Stimulated activated CD8-positive, alpha-beta memory T cell treated with anti-CD3 and anti-CD28 coated beads, Interleukin-15, amount 100 ng/mL, for 4 hours (primary cell): ENCODE data around the gene CNDP1.
"Not testable (repeated sequence)": the region's sequence is repeated elsewhere in the genome, so short reads cannot be mapped to it uniquely, and the experiment has no call there.

ENCODE experiments used
- DNase-seq, 2 donors: peaks; one replicate each; pipeline ENCODE4 v3.0.0-alpha.2; 2020; ENCODE audit warnings: low read depth in 2 of 2

The CNDP1 gene

GRCh38 chr18:74520096-74520833 lies 14.0 kb upstream of the CNDP1 start:
- no peak for DNase-seq

DNA sequence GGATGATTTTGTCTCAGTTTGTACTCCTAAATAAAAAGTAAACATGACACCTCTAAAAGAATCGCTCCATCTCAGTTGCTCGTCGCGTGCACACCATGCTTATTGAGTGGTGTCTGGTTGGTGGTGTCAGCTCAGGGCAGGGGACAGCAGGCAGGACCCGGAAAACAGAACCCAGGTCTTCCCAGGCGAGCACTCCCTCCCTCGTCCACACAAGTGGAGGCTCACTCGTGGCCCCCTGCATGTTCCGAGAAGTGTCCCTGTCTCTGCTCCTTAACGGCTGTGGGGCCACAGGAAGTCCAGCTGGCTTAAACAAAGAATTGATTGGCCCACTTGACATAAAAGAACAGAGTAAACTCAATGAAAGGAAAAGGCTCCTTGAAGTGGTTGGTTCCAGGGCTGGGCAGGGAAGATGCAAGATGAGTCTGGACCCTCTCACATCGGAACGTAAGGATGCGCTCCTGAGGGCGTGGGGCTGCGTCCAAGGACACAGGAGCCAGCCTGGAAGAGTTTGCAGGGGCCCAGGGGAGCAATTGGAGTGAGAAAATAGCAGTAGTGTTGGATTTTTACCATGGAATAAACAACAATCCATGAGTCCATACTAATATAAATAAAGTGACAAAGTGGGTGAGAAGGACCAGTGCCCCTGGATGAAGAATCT lies 13.1 kb upstream of the CNDP1 start:
- DNase-seq = no peak

DNA sequence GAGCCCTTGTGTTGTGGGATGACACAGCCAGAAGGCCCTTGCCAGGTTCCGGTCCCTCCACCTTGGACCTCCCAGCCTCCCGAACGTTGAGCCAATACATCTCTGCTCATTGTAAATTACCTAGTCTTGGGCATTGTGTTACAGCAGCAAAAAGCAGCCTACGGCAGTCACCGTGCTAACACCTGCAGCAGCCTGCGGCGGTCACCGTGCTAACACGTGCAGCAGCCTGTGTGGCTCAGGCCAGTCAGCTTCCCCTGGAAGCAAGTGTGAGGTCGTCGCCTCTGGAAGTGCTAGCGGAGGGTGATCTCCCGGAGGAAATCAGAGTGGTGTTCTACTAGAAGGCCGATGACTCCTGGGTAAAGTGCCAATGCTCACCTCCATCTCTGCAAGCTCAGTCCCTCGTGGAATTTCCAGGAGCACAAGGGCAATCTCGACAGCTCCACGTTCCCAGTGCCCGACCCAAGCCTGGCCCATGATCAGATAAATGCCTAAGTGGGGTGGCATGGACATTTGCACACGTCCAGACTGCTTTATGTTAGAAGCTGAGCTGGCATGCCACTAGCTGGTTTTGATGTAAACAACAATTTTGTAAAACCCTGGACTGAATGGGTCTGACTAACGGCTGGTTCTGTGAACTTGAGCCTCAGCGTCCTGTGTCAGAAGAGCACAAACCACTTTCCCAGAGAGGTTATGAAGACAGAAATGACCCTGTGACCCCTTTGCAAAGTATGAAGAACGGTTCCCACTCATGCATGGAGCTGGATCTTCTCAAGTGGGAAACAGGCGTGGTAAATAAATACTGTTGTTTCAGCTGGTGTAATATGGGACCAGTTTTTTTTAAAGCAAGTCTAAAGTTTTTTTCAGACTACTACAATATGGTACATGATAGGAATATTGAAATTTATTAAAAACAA lies 11.4 kb upstream of the CNDP1 start:
- no peak for DNase-seq

DNA sequence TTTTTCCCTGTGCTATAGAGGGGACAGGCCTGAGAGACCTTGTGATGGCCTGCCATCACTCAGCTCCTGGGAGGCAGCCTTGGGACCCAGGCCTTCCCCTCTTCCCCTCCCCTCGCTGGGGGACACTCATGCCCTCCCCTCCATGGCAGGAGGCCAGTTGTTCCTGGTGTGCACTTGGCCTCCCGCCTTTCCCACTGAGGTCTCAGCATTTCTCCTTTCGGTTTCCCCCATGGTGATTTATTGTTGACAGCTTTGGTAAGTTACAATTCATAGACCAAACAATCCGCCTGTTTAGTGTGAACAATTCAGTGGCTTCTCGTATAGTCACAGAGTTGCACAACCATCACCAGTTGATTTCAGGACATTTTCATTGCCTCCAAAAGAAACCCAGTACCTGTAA lies 10.2 kb upstream of the CNDP1 start:
- DNase-seq = no peak

- not testable (repeated sequence) for DNase-seq
Measured at GRCh38 chr18:74524915-74525314, 9.4 kb upstream of the CNDP1 start.

DNA sequence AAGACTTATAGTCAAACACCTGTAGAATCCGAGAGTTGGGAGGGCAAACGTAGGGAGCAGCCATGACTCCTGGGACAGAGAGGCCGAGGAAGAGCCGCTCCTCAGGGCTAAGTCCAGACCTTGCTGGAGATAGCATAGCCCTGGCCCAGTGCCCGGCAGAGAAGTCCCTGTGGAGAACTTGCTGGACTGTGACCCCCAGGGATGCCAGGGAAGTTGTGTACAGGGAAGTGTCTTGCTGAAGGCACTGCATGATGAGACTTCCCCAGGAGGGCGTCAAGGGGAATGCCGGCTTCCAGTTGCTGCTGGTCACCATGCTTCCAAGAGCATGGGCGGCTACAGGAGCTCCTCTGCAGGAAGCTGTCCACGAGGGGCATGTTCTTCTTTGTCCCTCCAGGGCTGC lies 8.6 kb upstream of the CNDP1 start:
- DNase-seq = no peak

DNA sequence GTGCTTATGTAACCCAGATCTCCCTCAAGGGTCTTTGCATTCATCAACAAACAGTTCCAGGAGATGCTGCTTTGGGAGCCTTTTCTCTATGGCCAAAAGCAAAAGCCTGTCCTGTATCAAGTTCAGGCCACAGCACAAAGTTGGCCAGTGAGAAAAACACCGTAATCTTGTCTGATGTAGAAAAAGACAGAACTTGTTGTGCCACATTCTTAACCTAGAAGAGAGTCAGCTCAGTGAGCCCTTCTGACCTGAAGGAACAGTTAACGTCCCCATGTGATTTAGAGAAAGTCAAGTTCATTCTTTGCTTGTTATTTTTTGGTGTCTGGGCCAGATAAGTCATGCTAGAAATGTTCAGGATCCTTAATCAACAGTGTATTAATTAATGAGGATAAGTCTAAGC lies 7.8 kb upstream of the CNDP1 start:
- DNase-seq = no peak

- no peak for DNase-seq
Measured at GRCh38 chr18:74528478-74528877, 5.8 kb upstream of the CNDP1 start.

DNA sequence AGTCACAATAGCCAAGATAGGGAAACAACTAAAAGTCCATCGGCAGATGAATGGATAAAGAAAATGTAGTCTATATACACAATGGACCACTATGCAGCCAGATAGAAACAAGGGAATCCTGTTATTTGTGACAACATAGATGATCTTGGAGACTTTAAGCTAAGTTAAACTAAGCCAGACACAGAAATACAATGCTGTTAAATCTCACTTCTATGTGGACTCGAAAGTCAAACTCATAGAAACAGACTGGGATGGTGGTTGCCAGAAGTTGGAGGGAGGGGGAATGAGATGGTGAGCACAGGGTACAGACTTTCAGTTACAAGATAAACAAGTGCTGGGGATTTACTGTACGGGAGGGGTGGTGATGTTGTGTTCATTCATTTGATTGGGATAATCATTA lies 5.4 kb upstream of the CNDP1 start:
- DNase-seq = no peak

GRCh38 chr18:74529378-74529777 lies 4.9 kb upstream of the CNDP1 start:
- DNase-seq = no peak

GRCh38 chr18:74529811-74530583 lies 4.3 kb upstream of the CNDP1 start:
- no peak for DNase-seq

DNA sequence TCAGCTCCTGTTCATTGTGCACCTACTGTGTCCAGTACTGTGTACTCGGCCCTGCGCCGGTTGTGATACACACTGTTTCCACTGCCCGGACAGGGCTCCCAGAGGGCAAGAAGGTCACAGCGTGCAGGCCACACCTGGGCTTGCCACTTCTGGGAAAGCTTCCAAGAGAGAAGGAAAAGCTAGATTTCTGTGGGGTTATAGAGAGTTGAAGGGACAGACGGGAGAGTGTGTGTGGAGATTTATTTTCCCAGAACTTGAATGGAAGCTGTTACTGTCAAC lies 3.8 kb upstream of the CNDP1 start:
- DNase-seq = no peak

DNA sequence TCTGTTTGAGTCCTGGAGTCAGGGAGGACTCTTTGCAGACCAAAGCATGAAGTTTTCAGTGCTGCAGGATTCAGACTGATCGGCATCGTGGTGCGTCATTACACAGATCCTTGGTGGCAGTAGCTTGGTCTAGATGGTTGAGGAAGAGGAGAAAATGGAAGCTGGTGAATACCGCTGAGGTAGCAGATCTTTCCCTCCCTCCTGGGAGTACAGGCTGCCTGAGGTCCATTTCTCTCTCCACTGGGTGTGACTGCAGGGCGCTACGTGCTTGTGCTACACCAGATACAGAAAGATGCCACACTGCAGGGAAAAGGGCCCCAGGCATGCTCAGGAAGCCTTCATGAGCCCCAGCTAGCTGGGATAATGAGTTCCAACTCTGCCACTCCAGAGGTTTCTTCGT lies 3.3 kb upstream of the CNDP1 start:
- no peak for DNase-seq

DNA sequence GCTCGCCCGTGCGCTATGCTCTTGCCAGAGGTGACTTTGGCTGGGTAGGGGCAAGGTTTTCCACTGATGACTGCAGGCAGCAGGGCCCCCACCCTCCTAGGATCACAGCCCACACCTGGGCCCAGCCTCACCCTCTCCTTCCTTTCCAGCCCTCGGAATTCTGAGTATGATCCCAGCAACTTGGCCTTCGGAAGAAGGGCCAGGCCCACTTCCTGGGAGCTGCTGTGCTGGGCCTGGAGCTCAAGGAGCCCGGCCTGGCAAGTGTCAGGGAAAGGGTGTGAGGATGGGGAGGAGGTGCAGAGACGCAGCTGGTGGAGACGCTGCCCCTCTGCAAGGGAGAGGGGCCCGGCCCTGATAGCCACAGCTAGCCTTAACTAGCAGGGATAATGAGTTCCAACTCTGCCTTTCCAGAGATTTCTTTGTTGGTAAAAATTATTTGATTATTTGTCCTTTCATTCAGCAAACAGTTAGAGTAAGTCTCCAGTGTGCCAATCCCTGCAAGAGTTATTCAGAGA lies 1.7 kb upstream of the CNDP1 start:
- no peak for DNase-seq

DNA sequence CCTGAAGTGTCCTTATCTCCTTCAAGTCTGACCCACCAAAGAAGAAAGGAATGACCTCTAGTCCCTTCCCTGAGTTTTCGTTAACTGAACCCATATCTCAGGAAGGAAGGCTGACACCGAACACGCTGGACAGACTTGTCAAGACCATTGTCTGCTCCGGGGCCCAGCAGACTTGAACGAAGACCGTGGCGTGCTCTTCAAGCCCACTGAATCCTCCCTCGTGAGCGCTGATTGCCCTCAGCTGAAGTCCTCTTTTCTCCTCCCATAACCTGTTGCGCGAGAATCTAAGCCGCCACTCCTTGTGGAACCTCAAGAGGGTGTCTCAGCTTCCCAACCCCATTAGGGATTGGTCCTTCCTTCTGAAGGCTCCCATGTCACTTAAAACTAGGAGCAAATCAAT lies 634 bp upstream of the CNDP1 start:
- no peak for DNase-seq

GRCh38 chr18:74534981-74535649 lies 815 bp downstream of the CNDP1 start:
- no peak for DNase-seq

DNA sequence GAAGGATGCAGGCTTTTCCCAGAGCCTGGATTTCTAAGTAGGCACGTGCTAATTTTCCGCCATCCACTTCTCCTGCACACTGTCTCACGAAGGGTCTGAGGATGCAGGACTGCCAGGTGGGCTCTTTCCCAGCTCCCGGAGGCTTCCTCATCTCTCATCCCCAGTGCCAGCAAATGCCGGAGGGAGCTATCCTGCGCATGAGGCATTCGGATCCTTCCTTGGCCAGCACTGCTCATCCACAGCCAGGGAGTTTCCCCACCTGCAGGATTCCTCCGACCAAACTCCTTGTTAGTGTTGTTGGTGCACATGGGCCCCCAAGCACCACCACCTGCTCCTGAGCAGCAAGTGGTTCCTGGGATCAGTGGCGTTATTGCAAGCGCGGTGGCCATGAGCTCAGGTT lies 5.0 kb downstream of the CNDP1 start:
- no peak for DNase-seq

- no peak for DNase-seq
Measured at GRCh38 chr18:74540652-74541421, 6.5 kb downstream of the CNDP1 start.

GRCh38 chr18:74541703-74542555 lies 7.6 kb downstream of the CNDP1 start:
- no peak for DNase-seq

DNA sequence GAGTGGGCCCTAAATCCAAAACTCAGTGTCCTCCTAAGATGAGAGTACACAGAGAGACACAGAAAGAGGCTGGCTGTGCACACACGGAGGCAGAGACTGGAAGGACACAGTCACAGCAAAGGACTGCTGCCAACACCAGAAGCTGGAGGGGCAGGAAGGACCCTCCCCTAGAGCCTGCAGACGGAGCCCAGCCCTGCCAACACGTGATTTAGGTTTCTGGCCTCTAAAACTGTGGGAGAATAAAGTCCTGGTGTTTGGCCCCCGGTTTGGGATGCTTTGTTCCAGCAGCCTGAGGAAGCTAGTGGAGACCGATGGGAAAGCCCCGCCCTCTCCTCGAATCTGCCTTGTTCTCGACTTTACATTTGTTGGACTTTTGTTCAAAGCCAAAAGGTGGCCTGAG lies 10.6 kb downstream of the CNDP1 start:
- DNase-seq = no peak
